WTC11 (cell line): Measurements from ENCODE around the gene PYY. TPM values are rescaled to one million over a fixed set of nuclear protein-coding genes. Genes with fewer than 3 reads are reported as not detected.

ENCODE experiments used
- EMX1 ChIP-seq: fragments of 250-450 bp; sonication (Bioruptor Pico); IDR thresholded peaks from 2 replicates; pipeline ENCODE4 v1.8.0; 2021; ENCODE audit warnings: mild to moderate bottlenecking
- FOXK1 ChIP-seq: sonication (generic); formaldehyde crosslinking; IDR thresholded peaks from 2 replicates; pipeline ENCODE4 v1.8.0; 2022; ENCODE audit warnings: mild to moderate bottlenecking, moderate library complexity, missing genetic modification reagents
- GABPB1 ChIP-seq: sonication (generic); formaldehyde crosslinking; IDR thresholded peaks from 2 replicates; pipeline ENCODE4 v1.8.1; 2023; ENCODE audit warnings: mild to moderate bottlenecking, missing genetic modification reagents
- HMGA2 ChIP-seq: fragments of 250-450 bp; sonication (Bioruptor Pico); IDR thresholded peaks from 2 replicates; pipeline ENCODE4 v1.4.0; 2021; ENCODE audit warnings: mild to moderate bottlenecking, moderate library complexity
- IRF2 ChIP-seq: sonication (generic); formaldehyde crosslinking; IDR thresholded peaks from 2 replicates; pipeline ENCODE4 v1.8.0; 2022; ENCODE audit warnings: low read depth, missing genetic modification reagents, borderline replicate concordance
- MXD4 ChIP-seq: fragments of 250-450 bp; sonication (Bioruptor Pico); IDR thresholded peaks from 2 replicates; pipeline ENCODE4 v1.8.0; 2021; ENCODE audit warnings: mild to moderate bottlenecking, moderate library complexity, borderline replicate concordance
- NFYB ChIP-seq: sonication (generic); formaldehyde crosslinking; conservative IDR thresholded peaks from 2 replicates; pipeline ENCODE4 v1.8.0; 2022; ENCODE audit warnings: low read depth, missing genetic modification reagents
- RELA ChIP-seq: sonication (generic); formaldehyde crosslinking; IDR thresholded peaks from 2 replicates; pipeline ENCODE4 v1.8.1; 2022; ENCODE audit warnings: missing genetic modification reagents, mild to moderate bottlenecking, borderline replicate concordance
- SMAD4 ChIP-seq: sonication (generic); formaldehyde crosslinking; IDR thresholded peaks from 2 replicates; pipeline ENCODE4 v1.8.0; 2022; ENCODE audit warnings: mild to moderate bottlenecking, missing genetic modification reagents
- SOX15 ChIP-seq: fragments of 250-450 bp; sonication (Bioruptor Pico); IDR thresholded peaks from 2 replicates; pipeline ENCODE4 v1.9.0; 2021; ENCODE audit warnings: mild to moderate bottlenecking
- TEAD1 ChIP-seq: sonication (generic); formaldehyde crosslinking; IDR thresholded peaks from 2 replicates; pipeline ENCODE4 v1.8.0; 2022; ENCODE audit warnings: mild to moderate bottlenecking, missing genetic modification reagents
- TEAD4 ChIP-seq: sonication (generic); formaldehyde crosslinking; IDR thresholded peaks from 2 replicates; pipeline ENCODE4 v1.8.0; 2022; ENCODE audit warnings: mild to moderate bottlenecking, missing genetic modification reagents
- TP53 ChIP-seq: sonication (generic); formaldehyde crosslinking; IDR thresholded peaks from 2 replicates; pipeline ENCODE4 v1.8.1; 2023; ENCODE audit warnings: mild to moderate bottlenecking, missing genetic modification reagents
- ZNF232 ChIP-seq: sonication (generic); formaldehyde crosslinking; IDR thresholded peaks from 2 replicates; pipeline ENCODE4 v1.8.0; 2022; ENCODE audit warnings: mild to moderate bottlenecking, missing genetic modification reagents
- ZNF671 ChIP-seq: fragments of 250-450 bp; sonication (Bioruptor Pico); IDR thresholded peaks from 2 replicates; pipeline ENCODE4 v1.8.0; 2021; ENCODE audit warnings: mild to moderate bottlenecking
- total RNA-seq: library from RNA; stranded (reverse); gene quantifications from 3 replicates; pipeline ENCODE4 v1.2.3, GENCODE V29; 2021
- TF ChIP-seq, protein P1 (sequence below): sonication (generic); formaldehyde crosslinking; conservative IDR thresholded peaks from 2 replicates; pipeline ENCODE4 v1.8.1; 2023; ENCODE audit warnings: mild to moderate bottlenecking, low read depth, missing genetic modification reagents, moderate library complexity
- TF ChIP-seq, protein P2 (sequence below): sonication (generic); formaldehyde crosslinking; IDR thresholded peaks from 2 replicates; pipeline ENCODE4 v1.8.0; 2023; ENCODE audit warnings: missing genetic modification reagents, mild to moderate bottlenecking, borderline replicate concordance
- TF ChIP-seq, protein P3 (sequence below): fragments of 250-450 bp; sonication (Bioruptor Pico); conservative IDR thresholded peaks from 2 replicates; pipeline ENCODE4 v1.9.0; 2021; ENCODE audit warnings: mild to moderate bottlenecking
- TF ChIP-seq, protein P4 (sequence below): sonication (generic); formaldehyde crosslinking; IDR thresholded peaks from 2 replicates; pipeline ENCODE4 v1.8.0; 2022; ENCODE audit warnings: mild to moderate bottlenecking, missing genetic modification reagents
- TF ChIP-seq, protein P5 (sequence below): sonication (generic); formaldehyde crosslinking; IDR thresholded peaks from 2 replicates; pipeline ENCODE4 v1.8.1; 2023; ENCODE audit warnings: mild to moderate bottlenecking, missing genetic modification reagents
- TF ChIP-seq, protein P6 (sequence below): sonication (generic); formaldehyde crosslinking; IDR thresholded peaks from 2 replicates; pipeline ENCODE4 v1.8.0; 2022; ENCODE audit warnings: mild to moderate bottlenecking, missing genetic modification reagents
- TF ChIP-seq, protein P7 (sequence below): sonication (generic); formaldehyde crosslinking; IDR thresholded peaks from 2 replicates; pipeline ENCODE4 v1.8.1; 2022; ENCODE audit warnings: low read depth, missing genetic modification reagents, borderline replicate concordance
- TF ChIP-seq, protein P8 (sequence below): sonication (generic); formaldehyde crosslinking; conservative IDR thresholded peaks from 2 replicates; pipeline ENCODE4 v1.8.1; 2022; ENCODE audit warnings: mild to moderate bottlenecking, missing genetic modification reagents

PYY gene
- total RNA-seq, 1 experiment from 2014 or later: 0.72 TPM

DNA sequence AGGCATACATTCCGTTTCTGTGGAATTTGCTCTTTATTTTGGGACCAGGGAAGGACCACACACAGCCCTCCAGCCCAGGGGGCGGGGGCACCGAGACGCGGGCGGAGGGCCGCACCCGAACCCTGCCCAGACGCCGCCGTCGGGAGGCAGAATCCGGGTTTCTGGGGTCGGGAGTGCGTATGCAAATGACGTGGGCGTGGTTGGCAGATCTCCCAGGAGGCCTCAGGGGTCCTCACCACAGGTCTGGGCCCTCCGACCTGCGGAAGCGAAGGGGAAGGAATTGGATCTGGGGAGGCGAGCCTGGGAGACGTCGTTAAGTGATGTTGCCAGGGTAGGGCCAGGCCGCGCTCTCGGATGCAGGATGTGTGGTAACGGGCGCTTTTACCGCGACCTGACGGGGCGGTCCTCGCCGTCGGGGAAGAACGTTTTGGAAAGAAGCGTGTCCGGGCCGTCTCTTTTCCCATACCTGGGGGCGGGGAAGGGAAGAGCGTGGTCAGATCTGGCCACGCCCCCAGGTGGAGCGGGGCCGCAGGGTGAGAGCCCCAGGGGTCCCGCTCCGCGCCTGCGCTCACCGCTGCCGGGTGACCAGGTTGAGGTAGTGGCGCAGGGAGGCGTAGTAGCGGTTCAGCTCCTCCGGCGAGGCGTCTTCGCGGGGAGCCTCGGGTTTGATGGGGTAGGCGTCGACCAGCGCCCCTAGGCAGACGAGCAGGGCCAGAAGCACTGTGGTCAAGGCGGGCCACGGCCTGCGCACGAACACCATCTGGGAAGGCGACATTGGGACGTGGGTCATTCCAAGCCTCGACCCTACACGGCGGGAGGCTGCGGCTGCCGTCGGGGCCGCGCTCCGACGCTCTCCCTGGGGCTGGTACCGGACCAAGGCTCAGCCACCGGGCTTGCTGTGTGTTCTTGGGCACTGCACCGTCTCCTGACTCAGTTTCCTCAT, 745 bp downstream of the PYY start (continued):
- TF ChIP-seq, protein P1, sequence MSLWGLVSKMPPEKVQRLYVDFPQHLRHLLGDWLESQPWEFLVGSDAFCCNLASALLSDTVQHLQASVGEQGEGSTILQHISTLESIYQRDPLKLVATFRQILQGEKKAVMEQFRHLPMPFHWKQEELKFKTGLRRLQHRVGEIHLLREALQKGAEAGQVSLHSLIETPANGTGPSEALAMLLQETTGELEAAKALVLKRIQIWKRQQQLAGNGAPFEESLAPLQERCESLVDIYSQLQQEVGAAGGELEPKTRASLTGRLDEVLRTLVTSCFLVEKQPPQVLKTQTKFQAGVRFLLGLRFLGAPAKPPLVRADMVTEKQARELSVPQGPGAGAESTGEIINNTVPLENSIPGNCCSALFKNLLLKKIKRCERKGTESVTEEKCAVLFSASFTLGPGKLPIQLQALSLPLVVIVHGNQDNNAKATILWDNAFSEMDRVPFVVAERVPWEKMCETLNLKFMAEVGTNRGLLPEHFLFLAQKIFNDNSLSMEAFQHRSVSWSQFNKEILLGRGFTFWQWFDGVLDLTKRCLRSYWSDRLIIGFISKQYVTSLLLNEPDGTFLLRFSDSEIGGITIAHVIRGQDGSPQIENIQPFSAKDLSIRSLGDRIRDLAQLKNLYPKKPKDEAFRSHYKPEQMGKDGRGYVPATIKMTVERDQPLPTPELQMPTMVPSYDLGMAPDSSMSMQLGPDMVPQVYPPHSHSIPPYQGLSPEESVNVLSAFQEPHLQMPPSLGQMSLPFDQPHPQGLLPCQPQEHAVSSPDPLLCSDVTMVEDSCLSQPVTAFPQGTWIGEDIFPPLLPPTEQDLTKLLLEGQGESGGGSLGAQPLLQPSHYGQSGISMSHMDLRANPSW (CRISPR knock-in tag): no peak; the same call in 1 of the 2 replicates
- no peak for TF ChIP-seq MXD4
- TF ChIP-seq, protein P2, sequence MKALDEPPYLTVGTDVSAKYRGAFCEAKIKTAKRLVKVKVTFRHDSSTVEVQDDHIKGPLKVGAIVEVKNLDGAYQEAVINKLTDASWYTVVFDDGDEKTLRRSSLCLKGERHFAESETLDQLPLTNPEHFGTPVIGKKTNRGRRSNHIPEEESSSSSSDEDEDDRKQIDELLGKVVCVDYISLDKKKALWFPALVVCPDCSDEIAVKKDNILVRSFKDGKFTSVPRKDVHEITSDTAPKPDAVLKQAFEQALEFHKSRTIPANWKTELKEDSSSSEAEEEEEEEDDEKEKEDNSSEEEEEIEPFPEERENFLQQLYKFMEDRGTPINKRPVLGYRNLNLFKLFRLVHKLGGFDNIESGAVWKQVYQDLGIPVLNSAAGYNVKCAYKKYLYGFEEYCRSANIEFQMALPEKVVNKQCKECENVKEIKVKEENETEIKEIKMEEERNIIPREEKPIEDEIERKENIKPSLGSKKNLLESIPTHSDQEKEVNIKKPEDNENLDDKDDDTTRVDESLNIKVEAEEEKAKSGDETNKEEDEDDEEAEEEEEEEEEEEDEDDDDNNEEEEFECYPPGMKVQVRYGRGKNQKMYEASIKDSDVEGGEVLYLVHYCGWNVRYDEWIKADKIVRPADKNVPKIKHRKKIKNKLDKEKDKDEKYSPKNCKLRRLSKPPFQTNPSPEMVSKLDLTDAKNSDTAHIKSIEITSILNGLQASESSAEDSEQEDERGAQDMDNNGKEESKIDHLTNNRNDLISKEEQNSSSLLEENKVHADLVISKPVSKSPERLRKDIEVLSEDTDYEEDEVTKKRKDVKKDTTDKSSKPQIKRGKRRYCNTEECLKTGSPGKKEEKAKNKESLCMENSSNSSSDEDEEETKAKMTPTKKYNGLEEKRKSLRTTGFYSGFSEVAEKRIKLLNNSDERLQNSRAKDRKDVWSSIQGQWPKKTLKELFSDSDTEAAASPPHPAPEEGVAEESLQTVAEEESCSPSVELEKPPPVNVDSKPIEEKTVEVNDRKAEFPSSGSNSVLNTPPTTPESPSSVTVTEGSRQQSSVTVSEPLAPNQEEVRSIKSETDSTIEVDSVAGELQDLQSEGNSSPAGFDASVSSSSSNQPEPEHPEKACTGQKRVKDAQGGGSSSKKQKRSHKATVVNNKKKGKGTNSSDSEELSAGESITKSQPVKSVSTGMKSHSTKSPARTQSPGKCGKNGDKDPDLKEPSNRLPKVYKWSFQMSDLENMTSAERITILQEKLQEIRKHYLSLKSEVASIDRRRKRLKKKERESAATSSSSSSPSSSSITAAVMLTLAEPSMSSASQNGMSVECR: no peak
- TF ChIP-seq SMAD4 (CRISPR knock-in tag): no peak
- peak; percentile 71; the same call in 1 of the 2 replicates for TF ChIP-seq TEAD1
- no peak for TF ChIP-seq SOX15 (CRISPR knock-in tag)
- TF ChIP-seq, protein P3, sequence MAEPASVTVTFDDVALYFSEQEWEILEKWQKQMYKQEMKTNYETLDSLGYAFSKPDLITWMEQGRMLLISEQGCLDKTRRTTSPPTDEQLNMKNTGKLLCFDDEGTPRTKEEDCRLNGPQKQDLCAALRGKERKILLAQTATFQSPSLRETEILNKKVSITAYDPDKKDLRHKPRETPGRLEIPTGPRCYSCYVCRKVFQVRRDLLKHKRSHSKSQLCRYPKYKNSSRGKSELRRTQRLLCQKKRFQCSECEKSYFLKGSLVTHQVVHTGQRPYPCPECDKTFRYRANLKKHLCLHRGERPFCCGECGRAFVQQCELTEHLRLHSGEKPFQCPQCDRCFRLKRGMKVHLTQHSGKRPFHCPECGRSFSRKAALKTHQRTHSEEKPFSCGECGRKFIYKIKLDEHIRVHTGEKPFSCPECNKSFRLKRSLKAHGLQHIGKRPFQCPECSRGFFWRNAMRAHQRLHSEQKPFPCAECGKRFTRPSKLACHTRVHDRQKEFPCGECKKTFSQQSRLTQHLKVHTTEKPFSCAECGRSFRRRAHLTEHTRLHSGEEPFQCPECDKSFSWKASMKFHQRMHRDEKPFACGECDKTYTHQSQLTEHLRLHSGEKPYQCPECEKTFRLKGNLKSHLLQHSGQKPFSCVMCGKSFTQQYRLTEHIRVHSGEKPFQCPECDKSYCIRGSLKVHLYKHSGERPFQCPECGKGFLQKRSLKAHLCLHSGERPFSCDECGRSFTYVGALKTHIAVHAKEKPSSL (CRISPR knock-in tag): no peak
- TF ChIP-seq, protein P4, sequence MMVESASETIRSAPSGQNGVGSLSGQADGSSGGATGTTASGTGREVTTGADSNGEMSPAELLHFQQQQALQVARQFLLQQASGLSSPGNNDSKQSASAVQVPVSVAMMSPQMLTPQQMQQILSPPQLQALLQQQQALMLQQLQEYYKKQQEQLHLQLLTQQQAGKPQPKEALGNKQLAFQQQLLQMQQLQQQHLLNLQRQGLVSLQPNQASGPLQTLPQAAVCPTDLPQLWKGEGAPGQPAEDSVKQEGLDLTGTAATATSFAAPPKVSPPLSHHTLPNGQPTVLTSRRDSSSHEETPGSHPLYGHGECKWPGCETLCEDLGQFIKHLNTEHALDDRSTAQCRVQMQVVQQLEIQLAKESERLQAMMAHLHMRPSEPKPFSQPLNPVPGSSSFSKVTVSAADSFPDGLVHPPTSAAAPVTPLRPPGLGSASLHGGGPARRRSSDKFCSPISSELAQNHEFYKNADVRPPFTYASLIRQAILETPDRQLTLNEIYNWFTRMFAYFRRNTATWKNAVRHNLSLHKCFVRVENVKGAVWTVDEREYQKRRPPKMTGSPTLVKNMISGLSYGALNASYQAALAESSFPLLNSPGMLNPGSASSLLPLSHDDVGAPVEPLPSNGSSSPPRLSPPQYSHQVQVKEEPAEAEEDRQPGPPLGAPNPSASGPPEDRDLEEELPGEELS (CRISPR knock-in tag): peak; percentile 42; the same call in 1 of the 2 replicates
- TF ChIP-seq, protein P5, sequence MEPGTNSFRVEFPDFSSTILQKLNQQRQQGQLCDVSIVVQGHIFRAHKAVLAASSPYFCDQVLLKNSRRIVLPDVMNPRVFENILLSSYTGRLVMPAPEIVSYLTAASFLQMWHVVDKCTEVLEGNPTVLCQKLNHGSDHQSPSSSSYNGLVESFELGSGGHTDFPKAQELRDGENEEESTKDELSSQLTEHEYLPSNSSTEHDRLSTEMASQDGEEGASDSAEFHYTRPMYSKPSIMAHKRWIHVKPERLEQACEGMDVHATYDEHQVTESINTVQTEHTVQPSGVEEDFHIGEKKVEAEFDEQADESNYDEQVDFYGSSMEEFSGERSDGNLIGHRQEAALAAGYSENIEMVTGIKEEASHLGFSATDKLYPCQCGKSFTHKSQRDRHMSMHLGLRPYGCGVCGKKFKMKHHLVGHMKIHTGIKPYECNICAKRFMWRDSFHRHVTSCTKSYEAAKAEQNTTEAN (CRISPR knock-in tag): peak; percentile 13; the same call in 1 of the 2 replicates
- peak; percentile 72; the same call in 1 of the 2 replicates for TF ChIP-seq TP53
- no peak for TF ChIP-seq GABPB1 (CRISPR knock-in tag)
- no peak for TF ChIP-seq IRF2 (CRISPR knock-in tag)
- TF ChIP-seq, protein P6, sequence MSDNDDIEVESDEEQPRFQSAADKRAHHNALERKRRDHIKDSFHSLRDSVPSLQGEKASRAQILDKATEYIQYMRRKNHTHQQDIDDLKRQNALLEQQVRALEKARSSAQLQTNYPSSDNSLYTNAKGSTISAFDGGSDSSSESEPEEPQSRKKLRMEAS: peak; percentile 91; the same call in 1 of the 2 replicates
- TF ChIP-seq ZNF671 (CRISPR knock-in tag): no peak
- TF ChIP-seq, protein P7, sequence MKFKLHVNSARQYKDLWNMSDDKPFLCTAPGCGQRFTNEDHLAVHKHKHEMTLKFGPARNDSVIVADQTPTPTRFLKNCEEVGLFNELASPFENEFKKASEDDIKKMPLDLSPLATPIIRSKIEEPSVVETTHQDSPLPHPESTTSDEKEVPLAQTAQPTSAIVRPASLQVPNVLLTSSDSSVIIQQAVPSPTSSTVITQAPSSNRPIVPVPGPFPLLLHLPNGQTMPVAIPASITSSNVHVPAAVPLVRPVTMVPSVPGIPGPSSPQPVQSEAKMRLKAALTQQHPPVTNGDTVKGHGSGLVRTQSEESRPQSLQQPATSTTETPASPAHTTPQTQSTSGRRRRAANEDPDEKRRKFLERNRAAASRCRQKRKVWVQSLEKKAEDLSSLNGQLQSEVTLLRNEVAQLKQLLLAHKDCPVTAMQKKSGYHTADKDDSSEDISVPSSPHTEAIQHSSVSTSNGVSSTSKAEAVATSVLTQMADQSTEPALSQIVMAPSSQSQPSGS (CRISPR knock-in tag): no peak
- no peak for TF ChIP-seq HMGA2
- TF ChIP-seq EMX1 (CRISPR knock-in tag): no peak
- no peak for TF ChIP-seq NFYB (CRISPR knock-in tag)
- no peak for TF ChIP-seq TEAD4 (CRISPR knock-in tag)
- 0 out of 2 replicates have a peak, but pooled peaks have one; percentile 52 for TF ChIP-seq RELA (CRISPR knock-in tag)
- TF ChIP-seq FOXK1 (CRISPR knock-in tag): 0 out of 2 replicates have a peak, but pooled peaks have one; percentile 38
- TF ChIP-seq, protein P8, sequence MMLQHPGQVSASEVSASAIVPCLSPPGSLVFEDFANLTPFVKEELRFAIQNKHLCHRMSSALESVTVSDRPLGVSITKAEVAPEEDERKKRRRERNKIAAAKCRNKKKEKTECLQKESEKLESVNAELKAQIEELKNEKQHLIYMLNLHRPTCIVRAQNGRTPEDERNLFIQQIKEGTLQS: no peak
- TF ChIP-seq ZNF232 (CRISPR knock-in tag): peak; percentile 90
